Esophagus squamous epithelium (tissue), 4 donors: Measurements from ENCODE around the gene USH1C.

ENCODE experiments used
- CTCF ChIP-seq, 6 experiments: fragments of 450-650 bp in 4 of 6; fragments of 200-600 bp in 2 of 6; sonication (generic) in 2 of 6; IDR thresholded peaks; one replicate each; pipeline ENCODE4 v1.5.1; 2016 to 2019; ENCODE audit warnings: antibody characterized with exemption in 6 of 6, mild to moderate bottlenecking in 4 of 6, moderate library complexity in 4 of 6
- POLR2A ChIP-seq, 4 donors: fragments of 450-650 bp; IDR thresholded peaks; one replicate each; pipeline ENCODE4 v1.6.1; 2017; ENCODE audit warnings: antibody characterized with exemption in 4 of 4, mild to moderate bottlenecking in 4 of 4, moderate library complexity in 3 of 4

GRCh38 chr11:17588166-17588565 is 44.0 kb upstream of the USH1C start:
- TF ChIP-seq CTCF (IDR thresholded peaks at IDR 0.05) (no peak), POLR2A (IDR thresholded peaks at IDR 0.05) (no peak)
